D721Med (cell line): Measurements from ENCODE around the gene BNIP3.
"Not testable (repeated sequence)": the region's sequence is repeated elsewhere in the genome, so short reads cannot be mapped to it uniquely, and the experiment has no call there.

Experiments
- DNase-seq: peaks from one replicate; pipeline ENCODE4 v3.0.0; 2011; ENCODE audit warnings: low spot score; ENCODE audit not compliant: insufficient read length
- FAIRE-seq: peaks from 2 replicates; lab custom pipeline; 2011; peaks lifted over from hg19 to GRCh38; lab: Jason Lieb, UNC
- TF ChIP-seq, protein P1 (sequence below): IDR thresholded peaks from 2 replicates; pipeline ENCODE4 v1.5.1; 2012; ENCODE audit warnings: mild to moderate bottlenecking, control low read depth; ENCODE audit not compliant: insufficient read depth; ENCODE audit errors: missing control alignments

BNIP3 gene

DNA sequence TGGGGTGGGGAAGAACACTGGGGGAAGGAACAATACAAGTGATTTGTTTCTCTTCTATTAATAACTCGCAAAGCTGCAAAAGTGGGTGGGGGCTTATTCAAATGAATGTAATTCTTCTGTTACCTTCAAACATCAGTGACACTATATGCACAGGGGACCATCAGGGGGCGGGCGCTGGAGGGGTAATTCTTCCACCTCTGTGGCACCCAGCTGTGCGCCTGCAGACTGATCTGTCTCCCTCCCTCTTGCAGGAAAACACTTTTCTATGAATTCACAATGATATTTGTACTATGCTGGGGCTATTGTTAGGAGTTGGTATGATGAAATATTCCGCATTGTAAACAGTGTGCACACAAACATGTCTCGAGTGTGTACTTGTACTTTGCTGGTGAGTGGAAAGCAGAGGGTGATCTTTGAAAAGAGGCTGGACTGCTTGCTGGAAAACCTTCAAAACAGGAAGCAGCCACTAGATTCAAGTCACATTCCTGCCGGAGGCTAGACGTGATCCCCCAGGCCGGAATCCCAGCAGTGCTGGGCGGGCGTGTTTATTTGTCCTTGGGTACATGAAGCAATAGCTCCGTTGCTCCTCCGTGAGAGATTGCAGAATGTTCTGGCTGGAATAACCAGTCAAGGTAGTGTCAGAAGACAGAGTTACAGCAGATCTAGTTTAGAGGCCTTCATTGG lies 15.8 kb upstream of the BNIP3 start:
- TF ChIP-seq, protein P1, sequence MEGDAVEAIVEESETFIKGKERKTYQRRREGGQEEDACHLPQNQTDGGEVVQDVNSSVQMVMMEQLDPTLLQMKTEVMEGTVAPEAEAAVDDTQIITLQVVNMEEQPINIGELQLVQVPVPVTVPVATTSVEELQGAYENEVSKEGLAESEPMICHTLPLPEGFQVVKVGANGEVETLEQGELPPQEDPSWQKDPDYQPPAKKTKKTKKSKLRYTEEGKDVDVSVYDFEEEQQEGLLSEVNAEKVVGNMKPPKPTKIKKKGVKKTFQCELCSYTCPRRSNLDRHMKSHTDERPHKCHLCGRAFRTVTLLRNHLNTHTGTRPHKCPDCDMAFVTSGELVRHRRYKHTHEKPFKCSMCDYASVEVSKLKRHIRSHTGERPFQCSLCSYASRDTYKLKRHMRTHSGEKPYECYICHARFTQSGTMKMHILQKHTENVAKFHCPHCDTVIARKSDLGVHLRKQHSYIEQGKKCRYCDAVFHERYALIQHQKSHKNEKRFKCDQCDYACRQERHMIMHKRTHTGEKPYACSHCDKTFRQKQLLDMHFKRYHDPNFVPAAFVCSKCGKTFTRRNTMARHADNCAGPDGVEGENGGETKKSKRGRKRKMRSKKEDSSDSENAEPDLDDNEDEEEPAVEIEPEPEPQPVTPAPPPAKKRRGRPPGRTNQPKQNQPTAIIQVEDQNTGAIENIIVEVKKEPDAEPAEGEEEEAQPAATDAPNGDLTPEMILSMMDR: no peak
- DNase-seq (no peak), FAIRE-seq (no peak)

DNA sequence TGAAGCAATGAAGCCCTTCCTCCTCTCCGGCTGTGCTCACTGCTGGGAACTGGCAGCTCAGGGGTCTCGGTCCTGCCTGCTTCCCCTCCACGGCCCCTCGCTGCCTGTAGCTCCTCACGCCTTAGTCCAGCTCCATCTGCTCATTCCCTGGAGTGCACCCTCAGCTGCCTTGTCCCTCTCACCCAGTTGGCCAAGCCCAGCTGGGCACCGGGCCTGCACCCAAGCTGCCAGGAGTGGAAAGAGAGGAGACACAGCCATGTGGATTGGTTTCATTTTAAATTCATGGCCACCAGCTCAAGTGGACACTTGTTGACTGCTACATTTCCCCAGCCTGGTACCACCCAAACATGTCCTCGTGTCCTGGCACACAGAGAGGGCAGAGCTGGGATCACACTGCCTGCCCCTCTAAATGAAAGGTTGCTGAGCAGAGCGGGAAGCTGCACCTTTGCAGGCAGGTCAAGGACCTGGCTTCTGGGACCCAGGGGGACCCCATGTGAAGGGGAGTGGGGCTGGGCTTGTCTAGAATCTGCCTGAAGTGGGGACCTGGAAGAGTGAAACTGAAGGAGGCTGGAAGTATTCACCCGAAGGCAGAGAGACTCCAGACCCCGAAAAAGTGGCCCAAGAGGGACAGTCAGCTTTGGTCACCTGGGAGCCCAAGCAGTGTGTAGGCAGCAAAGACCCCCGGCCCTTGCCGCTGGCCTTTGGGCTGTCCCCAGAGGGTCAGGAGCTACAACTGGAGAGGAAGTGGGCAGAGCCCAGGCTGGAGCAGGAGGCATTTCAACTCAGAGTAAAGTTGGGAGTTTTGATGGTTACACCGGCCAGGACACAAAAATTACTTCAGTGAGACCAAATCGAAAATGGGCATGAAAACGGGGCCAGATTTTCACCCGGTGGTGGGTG lies 15.0 kb upstream of the BNIP3 start:
- TF ChIP-seq, protein P1: no peak
- no peak for DNase-seq
- FAIRE-seq: no peak

- TF ChIP-seq, protein P1: no peak
- DNase-seq (no peak), FAIRE-seq (no peak)
Observed at GRCh38 chr10:131994435-131994834, 12.7 kb upstream of the BNIP3 start.

GRCh38 chr10:131993275-131993674 lies 11.6 kb upstream of the BNIP3 start:
- DNase-seq (no peak), FAIRE-seq (no peak)
- TF ChIP-seq, protein P1: no peak

DNA sequence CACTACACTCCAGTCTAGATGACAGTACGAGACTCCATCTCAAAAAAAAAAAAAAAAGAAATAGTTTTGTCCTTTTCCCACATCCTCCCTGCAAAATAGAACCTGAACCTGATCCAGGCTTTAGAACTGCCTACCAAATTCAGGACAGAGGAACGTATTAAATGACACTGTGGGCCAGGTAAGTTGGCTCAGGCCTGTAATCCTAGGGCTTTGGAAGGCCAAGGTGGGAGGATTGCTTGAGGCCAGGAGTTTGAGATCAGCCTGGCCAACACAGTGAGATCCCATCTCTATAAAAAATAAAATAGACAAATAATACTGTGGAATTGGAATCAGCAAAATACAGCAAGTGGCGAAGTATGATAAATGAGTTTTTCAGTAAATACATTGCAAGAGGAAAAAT lies 10.0 kb upstream of the BNIP3 start:
- TF ChIP-seq, protein P1: no peak
- DNase-seq (no peak), FAIRE-seq (no peak)

GRCh38 chr10:131987786-131988185 lies 6.1 kb upstream of the BNIP3 start:
- not testable (repeated sequence) for FAIRE-seq, DNase-seq

DNA sequence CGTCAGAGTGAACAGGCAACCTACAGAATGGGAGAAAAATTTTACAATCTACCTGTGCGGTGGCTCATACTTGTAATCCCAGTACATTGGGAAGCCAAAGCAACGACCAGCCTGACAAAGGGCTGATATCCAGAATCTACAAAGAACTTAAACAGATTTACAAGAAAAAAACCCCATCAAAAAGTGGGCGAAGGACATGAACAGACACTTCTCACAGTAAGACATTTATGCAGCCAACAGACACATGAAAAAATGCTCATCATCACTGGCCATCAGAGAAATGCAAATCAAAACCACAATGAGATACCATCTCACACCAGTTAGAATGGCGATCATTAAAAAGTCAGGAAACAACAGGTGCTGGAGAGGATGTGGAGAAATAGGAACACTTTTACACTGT lies 5.6 kb upstream of the BNIP3 start:
- FAIRE-seq, DNase-seq: not testable (repeated sequence)

DNA sequence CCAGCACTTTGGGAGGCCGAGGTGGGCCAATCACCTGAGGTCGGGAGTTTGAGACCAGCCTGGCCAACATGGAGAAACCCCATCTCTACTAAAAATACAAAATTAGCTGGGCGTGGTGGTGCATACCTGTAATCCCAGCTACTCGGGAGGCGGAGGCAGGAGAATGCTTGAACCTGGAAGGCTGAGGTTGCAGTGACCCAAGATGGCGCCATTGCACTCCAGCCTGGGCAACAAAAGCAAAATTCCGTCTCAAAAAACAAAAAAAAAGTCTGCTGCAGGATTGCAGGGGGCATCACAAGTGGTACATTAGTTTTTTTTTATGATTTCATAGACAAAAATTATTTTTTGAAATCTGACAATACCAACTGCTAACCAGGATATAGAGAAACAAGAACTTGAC lies 5.1 kb upstream of the BNIP3 start:
- FAIRE-seq: not testable (repeated sequence)

More for the DNA sequence above, 5.1 kb upstream of the BNIP3 start:
- DNase-seq: not testable (repeated sequence)
